Kidney tubule cell (primary cell): ENCODE measurements around the gene UPK3BL1.
A peak's percentile ranks its signal among the peaks of the same experiment; 100 is the strongest.
"Not testable (repeated sequence)": the region's sequence is repeated elsewhere in the genome, so short reads cannot be mapped to it uniquely, and the experiment has no call there.

Experiments used
- DNase-seq: peaks from one replicate; pipeline ENCODE4 v3.0.0-alpha.2; 2018; ENCODE audit warnings: low spot score

Gene UPK3BL1

GRCh38 chr7:102642691-102643090 is at the start of gene UPK3BL1:
Gene UPK3BL1 (minus strand): TSS chr7:102642791. CDS start chr7:102642741, 50 bp downstream.
- DNase-seq = not testable (repeated sequence)

DNA sequence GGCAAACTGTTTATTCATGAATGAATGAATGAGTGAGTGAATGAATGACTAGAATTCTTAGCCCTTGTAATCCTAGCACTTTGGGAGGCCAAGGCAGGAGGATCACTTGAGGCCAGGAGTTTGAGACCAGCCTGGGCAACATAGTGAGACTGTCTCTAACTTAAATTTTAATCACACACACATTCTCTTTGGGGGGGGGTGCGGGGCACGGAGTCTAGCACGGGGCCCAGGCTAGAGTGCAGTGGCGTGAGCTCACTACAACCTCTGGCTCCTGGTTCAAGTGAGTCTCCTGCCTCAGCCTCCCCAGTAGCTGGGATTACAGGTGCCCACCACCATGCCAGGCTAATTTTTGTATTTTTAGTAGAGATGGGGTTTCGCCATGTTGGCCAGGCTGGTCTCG is 48.0 kb upstream of the UPK3BL1 start:
- DNase-seq = not testable (repeated sequence)

- DNase-seq = not testable (repeated sequence)
Observed at GRCh38 chr7:102689436-102690282, 47.1 kb upstream of the UPK3BL1 start.

DNA sequence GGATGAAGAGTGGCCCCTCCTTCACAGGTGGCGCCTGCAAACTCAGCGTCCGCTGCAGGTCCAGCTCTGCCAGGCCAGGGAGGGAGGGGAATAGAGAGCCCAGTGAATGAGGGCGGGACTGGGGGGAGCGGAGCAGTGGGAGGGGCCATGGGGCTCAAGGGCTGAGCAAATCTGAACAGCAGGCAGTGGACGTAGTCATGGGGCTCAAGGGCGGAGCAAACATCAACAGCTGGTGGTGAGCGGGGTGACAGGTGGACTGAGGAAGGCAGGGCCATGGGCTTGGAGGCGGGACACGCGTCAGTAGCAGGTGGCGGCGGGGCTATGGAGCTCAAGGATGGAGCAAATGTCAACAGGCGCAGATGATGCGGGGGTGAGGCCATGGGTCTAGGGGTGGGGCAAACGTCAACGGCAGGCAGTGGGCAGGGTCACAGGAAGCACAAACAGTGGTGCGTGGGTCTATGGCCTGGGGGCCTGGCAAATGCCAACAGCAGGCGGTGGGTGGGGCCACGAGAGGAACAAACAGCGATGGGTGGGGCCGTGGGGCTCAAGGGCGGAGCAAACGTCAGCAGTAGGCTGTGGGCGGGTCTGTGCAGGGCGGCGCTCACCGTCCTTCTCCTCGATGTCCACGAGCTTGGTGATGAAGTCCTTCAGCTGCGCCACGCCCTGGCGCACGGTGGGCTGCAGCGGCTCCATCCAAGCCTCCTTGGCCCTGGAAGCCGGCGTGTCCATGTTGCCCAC is 45.9 kb upstream of the UPK3BL1 start:
- not testable (repeated sequence) for DNase-seq

DNA sequence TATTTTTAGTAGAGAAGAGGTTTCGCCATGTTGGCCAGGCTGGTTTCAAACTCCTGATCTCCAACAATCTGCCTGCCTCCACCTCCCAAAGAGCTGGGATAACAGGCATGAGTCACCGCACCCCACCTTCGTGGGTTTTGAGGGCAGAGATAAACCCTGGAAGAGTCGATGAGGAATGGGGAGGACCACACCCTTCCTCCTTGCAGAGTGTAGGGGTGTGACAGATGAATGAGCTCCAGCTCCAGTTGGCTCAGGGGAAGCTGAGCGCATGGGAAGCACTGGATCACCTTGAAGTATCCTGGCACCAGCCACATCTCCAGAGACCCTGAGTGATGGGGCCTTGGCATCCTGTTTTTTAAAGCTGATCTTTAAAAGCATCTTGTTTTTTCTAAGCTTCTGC is 40.0 kb upstream of the UPK3BL1 start:
- DNase-seq = not testable (repeated sequence)

DNA sequence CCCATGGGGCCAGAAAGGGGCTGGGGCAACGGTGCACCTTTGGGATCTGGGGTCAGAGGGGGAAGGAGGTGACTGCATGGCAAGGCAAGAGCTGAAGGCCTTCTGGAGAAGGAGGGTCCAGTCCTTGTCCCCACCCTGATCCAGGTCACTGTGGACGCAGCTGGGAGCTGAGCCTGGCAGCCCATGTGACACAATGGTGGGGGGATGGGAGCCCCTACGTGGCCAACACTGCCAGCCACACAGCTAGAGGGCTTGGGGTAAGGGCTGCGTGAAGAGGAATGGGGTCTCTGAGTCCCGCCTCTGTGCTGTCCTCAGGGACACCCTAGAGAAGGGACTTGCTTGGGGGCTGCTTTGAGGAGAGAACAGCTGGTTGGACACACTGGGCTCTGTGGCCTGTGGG is 38.2 kb upstream of the UPK3BL1 start:
- not testable (repeated sequence) for DNase-seq

DNA sequence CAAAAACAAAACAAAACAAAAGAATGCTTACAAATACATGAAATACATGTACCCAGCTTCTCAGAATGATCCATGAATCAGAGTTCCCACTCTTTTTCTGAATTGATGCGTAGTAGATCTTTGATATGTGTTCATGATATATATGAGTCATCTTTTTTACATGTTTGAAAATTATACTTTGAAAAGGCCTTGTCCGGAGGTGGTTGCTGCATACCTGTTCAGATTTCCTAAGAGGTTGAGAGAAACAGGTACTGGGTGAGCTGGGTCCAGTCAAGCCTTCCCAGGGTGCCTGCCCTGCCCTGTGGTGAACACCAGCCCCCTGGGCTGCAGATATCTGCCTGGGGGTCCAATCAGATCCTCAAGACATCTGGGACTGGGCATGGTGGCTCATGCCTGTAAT is 33.0 kb upstream of the UPK3BL1 start:
- DNase-seq = not testable (repeated sequence)

GRCh38 chr7:102673447-102674067 is 31.0 kb upstream of the UPK3BL1 start:
- DNase-seq = not testable (repeated sequence)

- DNase-seq = not testable (repeated sequence)
Observed at GRCh38 chr7:102671956-102672307, 29.3 kb upstream of the UPK3BL1 start.

DNA sequence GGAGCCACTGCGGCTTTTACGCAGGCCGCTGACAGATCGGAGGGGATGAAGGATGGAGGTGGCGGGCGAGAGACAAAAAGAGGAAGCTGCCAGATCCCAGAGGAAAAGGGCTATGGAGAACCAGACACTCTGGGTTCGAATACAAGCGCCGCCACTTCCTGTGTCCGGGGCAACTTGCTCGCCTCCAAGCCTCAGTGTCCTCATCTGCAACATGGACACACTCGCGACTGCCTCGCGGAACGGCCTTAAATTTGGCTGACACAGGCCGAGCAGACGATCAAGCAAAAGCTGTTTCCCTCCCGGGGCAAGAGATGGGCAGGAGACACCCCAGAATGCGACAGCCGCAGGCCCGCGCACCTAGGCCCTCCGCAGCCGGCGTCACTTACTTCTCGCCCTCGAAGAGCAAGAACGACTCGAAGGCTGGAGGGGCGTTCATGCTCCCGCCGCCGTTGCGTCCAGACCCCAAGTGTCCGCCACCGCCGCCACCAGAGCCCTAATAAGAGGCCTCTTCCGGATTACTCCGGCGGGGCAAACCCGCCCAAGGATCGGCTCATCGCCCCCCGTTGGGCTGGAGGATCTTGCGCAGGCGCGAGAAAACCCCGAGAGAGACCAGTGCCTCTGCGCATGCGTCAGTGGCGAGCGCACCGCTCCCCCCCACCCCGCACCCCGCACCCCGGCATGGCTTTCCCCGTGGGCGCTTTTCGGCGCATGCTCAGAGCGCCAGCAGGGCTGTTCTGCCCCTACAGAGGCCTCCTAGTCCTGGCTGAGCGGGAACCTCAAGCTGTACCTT is 28.8 kb upstream of the UPK3BL1 start, which contains the start of gene POLR2J2:
Gene POLR2J2, minus strand, starts transcription at position 498 of the 790 bp plus-strand sequence. Its CDS starts 62 bp downstream, at position 436.
- not testable (repeated sequence) for DNase-seq

GRCh38 chr7:102667523-102667922 is 24.9 kb upstream of the UPK3BL1 start:
- DNase-seq = not testable (repeated sequence)

- DNase-seq = not testable (repeated sequence)
Observed at GRCh38 chr7:102666850-102667249, 24.3 kb upstream of the UPK3BL1 start.

DNA sequence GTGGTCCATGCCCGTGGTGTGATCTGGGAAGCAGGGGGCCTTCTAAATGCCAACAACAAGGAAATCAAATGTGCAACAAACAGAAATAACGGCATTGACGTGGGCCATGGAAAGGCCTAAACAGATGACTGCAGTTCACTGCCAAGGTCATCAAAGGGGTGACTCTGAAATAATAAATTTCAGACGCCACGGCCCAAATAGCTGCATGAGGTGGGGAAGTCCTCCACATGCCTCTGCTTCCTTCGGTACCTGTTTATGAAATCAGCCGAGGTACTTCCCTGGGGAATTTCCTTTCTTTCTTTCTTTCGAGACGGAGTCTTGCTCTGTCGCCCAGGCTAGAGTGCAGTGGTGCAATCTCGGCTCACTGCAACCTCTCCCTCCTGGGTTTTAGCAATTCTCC is 22.2 kb upstream of the UPK3BL1 start:
- DNase-seq = not testable (repeated sequence)

GRCh38 chr7:102649924-102650323 is 7.3 kb upstream of the UPK3BL1 start, which contains the start of gene SPDYE2B:
Gene SPDYE2B (plus strand): TSS chr7:102650319. CDS start chr7:102652349, 2,030 bp downstream.
- DNase-seq = not testable (repeated sequence)

GRCh38 chr7:102647813-102648212 is 5.2 kb upstream of the UPK3BL1 start:
- not testable (repeated sequence) for DNase-seq

GRCh38 chr7:102643404-102643803 is 813 bp upstream of the UPK3BL1 start:
- not testable (repeated sequence) for DNase-seq

DNA sequence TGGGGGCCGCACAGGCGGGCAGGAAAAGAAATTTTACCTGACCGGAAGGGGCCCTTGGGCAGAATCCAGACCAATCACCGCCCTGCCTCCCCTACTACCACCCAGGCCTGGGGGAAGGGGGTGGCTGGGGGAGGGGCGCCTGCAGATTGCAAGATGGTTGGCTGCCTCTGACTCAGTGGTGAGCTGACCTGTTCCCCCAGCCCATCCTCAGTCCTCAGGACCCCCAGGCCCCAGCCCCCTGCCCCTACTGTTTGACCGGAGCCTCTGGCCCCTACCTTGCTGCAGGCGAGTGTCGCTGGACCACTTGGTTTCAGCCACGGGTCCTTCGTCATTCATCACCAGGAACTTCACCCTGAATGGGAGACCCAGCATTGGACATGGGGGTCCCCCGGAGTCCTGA is 3.7 kb downstream of the UPK3BL1 start:
- DNase-seq = peak; percentile 0

GRCh38 chr7:102636956-102637355 is 5.6 kb downstream of the UPK3BL1 start:
- DNase-seq = not testable (repeated sequence)

- DNase-seq = not testable (repeated sequence)
Observed at GRCh38 chr7:102635354-102635753, 7.2 kb downstream of the UPK3BL1 start.

DNA sequence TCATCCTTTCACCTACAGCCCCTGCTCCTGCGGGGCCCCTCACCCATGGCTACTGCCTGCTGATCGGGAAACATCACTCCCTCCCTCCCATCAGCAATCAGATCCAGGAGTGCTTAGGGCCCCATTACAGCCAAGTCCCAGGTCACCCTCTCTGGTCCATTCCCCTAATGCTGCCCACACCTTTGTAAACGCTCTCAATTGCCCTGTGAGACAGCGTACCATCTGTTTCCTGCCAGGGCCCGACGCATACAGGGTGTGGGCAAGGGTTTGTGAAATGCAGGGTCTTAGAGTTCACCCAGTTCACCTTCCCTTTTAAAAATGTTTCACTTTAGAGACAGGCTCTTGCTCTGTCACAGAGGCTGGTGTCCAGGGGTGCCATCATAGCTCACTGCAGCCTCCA is 8.3 kb downstream of the UPK3BL1 start:
- DNase-seq = not testable (repeated sequence)

DNA sequence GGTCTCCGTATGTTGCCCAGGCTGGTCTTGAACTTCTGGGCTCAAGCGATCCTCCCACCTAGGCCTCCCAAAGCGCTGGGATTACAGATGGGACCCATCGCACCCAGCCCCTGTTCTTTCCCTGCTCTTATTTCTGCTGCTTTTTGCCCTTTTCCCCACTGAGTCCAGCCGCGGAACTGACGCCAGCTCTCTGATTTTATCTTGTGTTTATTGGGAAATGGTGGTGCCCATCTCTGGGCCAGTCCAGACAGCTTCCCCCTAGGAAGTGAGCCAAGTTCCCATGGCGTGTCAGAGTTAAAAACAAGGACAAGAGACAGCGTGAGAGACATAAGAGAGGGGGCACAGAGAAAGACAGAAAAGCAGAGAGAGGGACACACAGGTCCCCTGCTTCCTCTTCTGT is 12.0 kb downstream of the UPK3BL1 start:
- DNase-seq = not testable (repeated sequence)
